Heart right ventricle (tissue), 16 donors: ENCODE measurements around the gene CBLC. TPM values are rescaled to one million over a fixed set of nuclear protein-coding genes. Genes with fewer than 3 reads are reported as not detected.

Experiments
- ATAC-seq, 8 donors: fragments of 200-7000 bp; cut with Tn5 transposase; one replicate each; pipeline ENCODE4 v1.9.1; 2020; ENCODE audit warnings: mild to moderate bottlenecking in 8 of 8, moderate library complexity in 8 of 8, moderate number of reproducible peaks in 1 of 8
- DNase-seq, 2 donors: peaks; one replicate each; pipeline ENCODE4 v3.0.0-alpha.2; 2020
- H3K27ac ChIP-seq, 10 donors: fragments of 200-600 bp; sonication (generic) in 2 of 10; one replicate each; pipeline versions ENCODE4 v1.5.0 to v1.8.0; 2020 to 2022; ENCODE audit warnings: mild to moderate bottlenecking in 3 of 10
- H3K27me3 ChIP-seq, 7 donors: fragments of 200-600 bp; one replicate each; pipeline ENCODE4 v1.8.0; 2021 to 2022; ENCODE audit warnings: mild to moderate bottlenecking in 2 of 7
- H3K36me3 ChIP-seq, 9 donors: fragments of 200-600 bp; sonication (generic) in 1 of 9; one replicate each; pipeline versions ENCODE4 v1.5.0 to v1.8.0; 2020 to 2022; ENCODE audit warnings: mild to moderate bottlenecking in 2 of 9
- H3K4me1 ChIP-seq, 9 donors: fragments of 200-600 bp; sonication (generic) in 1 of 9; one replicate each; pipeline versions ENCODE4 v1.5.0 to v1.8.0; 2020 to 2022; ENCODE audit warnings: mild to moderate bottlenecking in 4 of 9
- H3K4me3 ChIP-seq, 10 donors: fragments of 200-600 bp; sonication (generic) in 2 of 10; one replicate each; pipeline versions ENCODE4 v1.5.0 to v1.8.0; 2020 to 2022; ENCODE audit warnings: mild to moderate bottlenecking in 7 of 10, moderate library complexity in 2 of 10
- H3K9me3 ChIP-seq, 11 donors: fragments of 200-600 bp in 10 of 11; sonication (generic) in 2 of 11; one replicate each; pipeline versions ENCODE4 v1.5.0 to v1.8.0; 2013 to 2022; ENCODE audit warnings: mild to moderate bottlenecking in 2 of 11, control low read depth in 1 of 11, moderate library complexity in 1 of 11
- CTCF ChIP-seq, 9 donors: fragments of 200-600 bp; sonication (generic) in 2 of 9; IDR thresholded peaks; one replicate each; pipeline versions ENCODE4 v1.5.0 to v1.8.0; 2021 to 2022; ENCODE audit warnings: antibody characterized with exemption in 9 of 9, mild to moderate bottlenecking in 5 of 9, moderate library complexity in 1 of 9
- WGBS, 2 donors: extraction: QIAGEN DNeasy Blood & Tissue Kit; methylation state at CpG; one replicate each; pipeline ENCODE4 v1.1.7; 2013; ENCODE audit warnings: inconsistent platforms in 1 of 2; 5-methylcytosine and 5-hydroxymethylcytosine counted together
- intact Hi-C, 10 donors: fragments of 100-400 bp; cut with DNase I; formaldehyde crosslinking; loops; one replicate each; pipeline versions ENCODE4 v1.11.1 to v1.14.2; 2022
- polyA plus RNA-seq, 2 donors: library from polyadenylated mRNA; stranded (reverse); fragments of 200-250 nt; gene quantifications; one replicate each; pipeline ENCODE4 v1.2.3, GENCODE V29; 2013
- total RNA-seq, 10 donors: library from RNA; stranded (reverse); fragmentation: NEBNext Ultra II Directional in 3 of 10; extraction: Animal tissue kit (Norgen Biotek cat#: 25700) in 3 of 10; gene quantifications; one replicate each; pipeline versions ENCODE4 v1.2.1 to v1.2.4, GENCODE V29; 2021 to 2023
- donor health status: Arrhythmogenic right ventricular cardiomyopathy.
- donor health status: ischemic (EF 13 %, LVEDD 7.1; RV severe dilation, severe dysfunction).
- donor health status: healthy with polysubstance abuse.
- donor health status: DM: no; HTN: yes; CAD: no.
- donor health status: DM: no; HTN: no; CAD: no.
- donor health status: ischemic (EF 25% LVEDD 6.9; RV normal size, moderate dysfunction).
- donor health status: ischemic (EF 25% LVEDD 5.7; RV mildly dilated, moderate dysfunction).
- donor health status: healthy.
- donor health status: DM: yes; HTN: yes; CAD: no.
- donor health status: Ischemic cardiomyopathy.
- donor health status: ischemic (EF 35%, LVEDD 5.7; RV mildly dilated, moderate dysfunction).
- donor health status: nonischemic (EF 11% LVEDD 7.7; RV severe dilation, severe dysfunction).
- donor health status: DM: yes; HTN: yes; CAD: no.
- donor health status: PGD.
- donor health status: ischemic (EF 29% LVEDD 5.4; RV normal size, mild dysfunction).
- donor health status: nonischemic (EF 23%, LVEDD 6.1; RV moderate dilation, normal function).

CBLC gene
- total and polyA plus RNA-seq, 12 donors: 0.38 TPM; not detected in 11

DNA sequence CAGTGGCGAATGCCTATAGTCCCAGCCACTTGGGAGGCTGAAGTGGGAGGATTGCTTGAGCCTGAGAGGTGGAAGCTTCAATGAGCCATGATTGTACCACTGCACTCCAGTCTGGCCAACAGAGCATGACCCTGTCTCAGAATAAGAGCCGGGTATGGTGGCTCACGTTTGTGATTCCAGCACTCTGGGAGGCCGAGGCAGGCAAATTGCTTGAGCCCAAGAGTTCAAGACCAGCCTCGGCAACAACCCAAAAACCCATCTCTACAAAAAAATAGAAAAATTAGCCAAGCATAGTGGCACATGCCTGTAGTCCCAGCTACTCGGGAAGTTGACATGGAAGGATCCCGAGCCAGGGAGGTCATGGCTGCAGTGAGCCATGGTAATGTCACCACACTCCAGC, 63.1 kb downstream of the CBLC start:
- DNase-seq: no peak
- intact Hi-C loops: loop anchor here in 8 of 10 donors (2.0 to 10.0 kb wide), 5 partner anchors 38 to 156 kb away; no protein-coding TSS in a partner anchor
- ATAC-seq: no peak
- WGBS, 2 donors: 85 to 91% methylated on average over 7 of the region's 7 CpGs
- Histone ChIP-seq H3K4me1 (peaks cover 4 to 18% (median 10%) of the 10 kb centered on the region in 9 donors), H3K36me3 (no peaks in the 10 kb centered on the region), H3K27me3 (no peaks in the 10 kb centered on the region), H3K4me3 (no peak overlapping the region), H3K27ac (no peak overlapping the region), H3K9me3 (no peaks in the 10 kb centered on the region)
- TF ChIP-seq CTCF (IDR thresholded peaks at IDR 0.05): no peak

GRCh38 chr19:44841231-44841630, 63.5 kb downstream of the CBLC start:
- Histone ChIP-seq H3K27ac (no peak overlapping the region), H3K9me3 (no peaks in the 10 kb centered on the region), H3K4me3 (no peak overlapping the region), H3K27me3 (no peaks in the 10 kb centered on the region), H3K4me1 (peaks cover 4 to 18% (median 10%) of the 10 kb centered on the region in 9 donors), H3K36me3 (no peaks in the 10 kb centered on the region)
- ATAC-seq: no peak
- 92 to 97% methylated on average over 3 of the region's 3 CpGs for WGBS, 2 donors
- no peak for DNase-seq
- no peak for TF ChIP-seq CTCF (IDR thresholded peaks at IDR 0.05)
- intact Hi-C loops: loop anchor here in 8 of 10 donors (2.0 to 10.0 kb wide), 5 partner anchors 38 to 156 kb away; no protein-coding TSS in a partner anchor

- intact Hi-C loops: loop anchor here in 9 of 10 donors (1.0 to 10.0 kb wide), 11 partner anchors 24 to 160 kb away; partner anchors contain the start of gene TOMM40 (in 3 of the 9)
- peak overlapping the region in 8 of 10 donors; percentile 45 to 100 (median 96) for H3K4me3 ChIP-seq
- H3K9me3 ChIP-seq: no peaks in the 10 kb centered on the region
- TF ChIP-seq CTCF (IDR thresholded peaks at IDR 0.05): no peak
- no peak for ATAC-seq
- H3K4me1 ChIP-seq: peaks cover 10 to 48% (median 37%) of the 10 kb centered on the region in 9 donors
- peaks cover 0 to 13% (median 0%) of the 10 kb centered on the region in 7 donors for H3K27me3 ChIP-seq
- peak in 1 of 2 donors; percentile 35 for DNase-seq
- H3K27ac ChIP-seq: peak overlapping the region in 9 of 10 donors; percentile 28 to 100 (median 86)
- H3K36me3 ChIP-seq: no peaks in the 10 kb centered on the region
- 10 to 14% methylated on average over 12 of the region's 12 CpGs for WGBS, 2 donors
Measured at GRCh38 chr19:44845286-44845611, 67.6 kb downstream of the CBLC start.

DNA sequence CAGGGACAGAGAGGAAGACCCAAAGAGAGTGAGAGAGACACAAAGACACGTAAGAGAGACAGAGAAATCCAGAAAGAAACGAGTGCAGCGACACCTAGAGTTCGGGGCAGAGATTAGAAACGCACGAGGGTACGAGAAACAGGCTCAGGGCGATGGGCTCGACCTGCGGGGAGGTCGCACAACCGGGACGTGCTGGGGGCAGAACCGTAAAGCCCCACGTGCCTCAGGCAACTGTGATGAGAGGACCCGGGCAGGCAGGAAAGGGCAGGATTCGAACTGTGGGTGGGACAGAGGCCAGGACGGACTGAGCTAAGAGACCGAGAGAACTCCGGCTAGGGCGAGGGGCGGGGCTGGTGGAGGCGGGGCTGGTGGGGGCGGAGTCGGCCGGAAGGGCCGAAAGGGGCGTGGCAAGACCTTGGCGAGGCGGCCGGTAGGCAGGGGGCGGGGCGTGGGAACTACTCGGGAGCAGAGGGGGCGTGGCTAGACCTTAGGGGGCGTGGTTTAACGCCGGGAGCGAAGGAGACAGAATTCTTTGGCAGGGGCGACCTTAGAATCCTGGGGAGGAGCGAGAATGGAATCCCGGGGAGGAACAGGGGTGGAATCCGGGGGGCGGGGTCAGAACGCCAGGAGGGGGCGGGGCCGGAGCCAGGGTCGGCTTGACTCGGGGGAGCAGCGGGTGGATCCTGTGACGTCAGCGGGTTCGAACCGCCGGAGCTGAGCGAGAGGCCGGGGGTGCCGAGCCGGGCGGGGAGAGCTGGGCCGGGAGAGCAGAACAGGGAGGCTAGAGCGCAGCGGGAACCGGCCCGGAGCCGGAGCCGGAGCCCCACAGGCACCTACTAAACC, 68.1 kb downstream of the CBLC start, which contains the start of gene NECTIN2:
NECTIN2 (plus strand) TSS at position 686 of the 843 bp plus-strand sequence. CDS start 229 bp downstream, outside the sequence.
- peak; percentile 100 for DNase-seq
- Histone ChIP-seq H3K27me3 (peaks cover 0 to 13% (median 0%) of the 10 kb centered on the region in 7 donors), H3K4me3 (peak within 1 kb of the TSS; percentile 77 to 100 (median 98)), H3K4me1 (peaks cover 10 to 54% (median 42%) of the 10 kb centered on the region in 9 donors), H3K36me3 (no peaks in the 10 kb centered on the region), H3K27ac (peak within 1 kb of the TSS; percentile 87 to 100 (median 99)), H3K9me3 (no peaks in the 10 kb centered on the region)
- ATAC-seq: peak; percentile 79 to 90 (median 86)
- TF ChIP-seq CTCF (IDR thresholded peaks at IDR 0.05): peak; percentile 34 to 85 (median 66)
- 0 to 1% methylated on average over 58 to 67 of the region's 67 CpGs for WGBS, 2 donors
- intact Hi-C loops: loop anchor here in 9 of 10 donors (1.0 to 10.0 kb wide), 12 partner anchors 25 to 161 kb away; partner anchors contain the start of gene TOMM40 (in 5 of the 9)
